AG09319 (cell line): ENCODE data around the gene MLN.

Experiments used
- DNase-seq: peaks from one replicate; pipeline ENCODE4 v3.0.0-alpha.2; 2010; ENCODE audit warnings: low read depth; ENCODE audit errors: extremely low read depth
- CTCF ChIP-seq: IDR thresholded peaks from 2 replicates; pipeline ENCODE4 v1.5.1; 2011; ENCODE audit warnings: low read depth, mild to moderate bottlenecking, inconsistent platforms, low read length, moderate library complexity

Gene MLN

GRCh38 chr6:33799454-33800113, 4.2 kb downstream of the MLN start:
- DNase-seq: no peak
- no peak for TF ChIP-seq CTCF

GRCh38 chr6:33798343-33798848, 5.4 kb downstream of the MLN start:
- no peak for TF ChIP-seq CTCF
- DNase-seq: no peak

GRCh38 chr6:33797626-33798342, 6.0 kb downstream of the MLN start:
- no peak for DNase-seq
- no peak for TF ChIP-seq CTCF

GRCh38 chr6:33794910-33795623, 8.7 kb downstream of the MLN start:
- no peak for DNase-seq
- TF ChIP-seq CTCF: no peak

GRCh38 chr6:33792981-33793380, 10.8 kb downstream of the MLN start:
- DNase-seq: no peak
- TF ChIP-seq CTCF: no peak

- no peak for DNase-seq
- no peak for TF ChIP-seq CTCF
These were observed 12.2 kb downstream of the MLN start for GRCh38 chr6:33791620-33792019.

GRCh38 chr6:33790910-33791309, 12.9 kb downstream of the MLN start:
- DNase-seq: no peak
- TF ChIP-seq CTCF: no peak
